Gastrocnemius medialis (tissue), 4 donors: Measurements from ENCODE around the gene SLC19A2.

Source experiments
- CTCF ChIP-seq, 5 experiments: fragments of 450-650 bp in 3 of 5; fragments of 200-600 bp in 2 of 5; sonication (generic) in 2 of 5; IDR thresholded peaks in 4 of 5; conservative IDR thresholded peaks in 1 of 5; 1 replicate in 4 of 5; 2 replicates in 1 of 5; pipeline ENCODE4 v1.5.1; 2016 to 2019; ENCODE audit warnings: antibody characterized with exemption in 5 of 5, mild to moderate bottlenecking in 3 of 5, moderate library complexity in 3 of 5
- POLR2A ChIP-seq, 2 donors: fragments of 450-650 bp; IDR thresholded peaks; one replicate each; pipeline ENCODE4 v1.6.1; 2017; ENCODE audit warnings: antibody characterized with exemption in 2 of 2, mild to moderate bottlenecking in 2 of 2, moderate library complexity in 2 of 2

- no peak for TF ChIP-seq CTCF (IDR thresholded peaks at IDR 0.05 in 4 of 5, conservative IDR thresholded peaks at IDR 0.05 in 1 of 5)
- no peak for TF ChIP-seq POLR2A (IDR thresholded peaks at IDR 0.05)
Observed at GRCh38 chr1:169472738-169473137, 13.0 kb downstream of the SLC19A2 start.
